GM19452 (cell line): ENCODE data around the gene LAPTM4A.
A peak's percentile ranks its signal among the peaks of the same experiment; 100 is the strongest.
"Not testable (repeated sequence)": the region's sequence is repeated elsewhere in the genome, so short reads cannot be mapped to it uniquely, and the experiment has no call there.

Source experiments
- ATAC-seq: cut with Tn5 transposase; IDR thresholded peaks from one replicate; pipeline ENCODE4 v1.9.1; 2021; ENCODE audit not compliant: unreplicated experiment

Gene LAPTM4A

DNA sequence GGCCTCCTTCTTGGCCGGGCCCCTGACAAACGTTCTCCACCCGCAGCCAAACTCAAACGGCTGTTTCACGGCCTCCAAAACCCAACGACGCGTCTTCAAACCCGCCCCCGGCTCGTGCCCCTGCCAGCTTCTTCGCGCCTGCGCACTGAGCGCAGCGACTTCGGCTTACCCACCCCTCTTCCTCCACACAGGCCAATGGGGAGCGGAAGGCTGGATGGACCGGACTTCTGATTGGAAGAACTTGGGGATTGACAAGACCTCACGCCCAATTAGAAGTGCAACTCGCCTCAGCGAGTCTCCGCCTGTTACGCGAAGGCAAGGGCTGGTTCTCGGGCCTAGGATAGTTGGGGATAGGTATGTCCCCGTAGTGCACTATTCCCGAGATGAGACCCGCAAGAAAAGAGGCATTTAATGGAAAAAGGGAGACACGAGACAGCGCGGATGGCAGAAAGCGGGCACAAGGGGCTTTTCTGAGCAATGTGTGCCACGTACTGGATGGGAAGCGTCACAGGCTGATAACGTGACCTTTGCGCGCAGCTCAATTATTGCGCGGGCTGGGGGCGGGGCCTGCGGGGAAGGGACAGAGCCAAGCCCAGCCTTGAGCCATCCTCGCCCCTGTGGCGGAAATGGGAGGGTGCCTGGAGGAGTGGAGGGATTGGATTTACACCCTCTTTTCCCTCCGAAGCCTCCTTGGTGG lies at the start of gene LAPTM4A:
Gene LAPTM4A, minus strand, starts transcription at position 97 of the 697 bp plus-strand sequence. CDS start 108 bp downstream, outside the sequence.
- peak; percentile 95 for ATAC-seq

- no peak for ATAC-seq
Observed at GRCh38 chr2:20100711-20101110, 49.3 kb upstream of the LAPTM4A start.

- no peak for ATAC-seq
Observed at GRCh38 chr2:20099780-20100179, 48.4 kb upstream of the LAPTM4A start.

DNA sequence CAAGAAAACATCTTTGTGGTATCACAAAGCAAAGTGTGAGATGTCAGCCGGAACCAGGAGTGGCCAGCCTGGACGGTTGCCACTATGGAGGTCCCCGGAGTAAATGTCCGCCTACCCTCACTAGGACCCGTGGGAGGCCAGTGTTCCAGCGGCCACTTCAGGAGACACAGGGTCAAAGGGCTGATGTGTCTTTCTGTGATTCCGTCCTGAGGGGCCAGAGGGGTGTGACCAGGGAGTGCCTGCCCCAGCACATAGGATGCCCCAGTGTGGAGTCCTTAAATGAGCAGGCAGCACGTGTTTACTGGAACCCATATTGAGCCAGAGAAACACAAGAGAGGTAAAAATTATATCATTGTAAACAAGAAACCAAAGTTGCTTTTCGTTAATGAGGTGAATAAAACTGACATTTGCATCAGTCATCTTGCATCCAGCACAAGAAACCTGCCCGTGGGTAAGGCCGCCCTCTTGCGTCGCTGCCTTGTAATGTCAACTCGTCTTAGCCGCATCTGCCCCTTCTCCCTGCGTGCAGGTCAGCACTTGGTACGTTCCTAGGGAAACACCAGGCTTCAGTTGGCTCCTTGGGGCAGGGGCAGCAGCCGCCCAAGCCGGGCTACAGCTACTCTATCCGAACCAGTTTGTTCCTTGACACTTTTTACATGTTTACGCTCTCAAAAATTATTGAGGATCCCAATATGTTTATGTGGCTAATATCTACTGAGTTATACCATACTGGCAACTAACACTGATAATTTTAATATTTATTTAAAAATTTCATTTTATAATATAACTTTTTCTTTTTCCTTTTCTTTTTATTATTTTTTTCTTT lies 46.7 kb upstream of the LAPTM4A start:
- ATAC-seq, result peak; percentile 95

DNA sequence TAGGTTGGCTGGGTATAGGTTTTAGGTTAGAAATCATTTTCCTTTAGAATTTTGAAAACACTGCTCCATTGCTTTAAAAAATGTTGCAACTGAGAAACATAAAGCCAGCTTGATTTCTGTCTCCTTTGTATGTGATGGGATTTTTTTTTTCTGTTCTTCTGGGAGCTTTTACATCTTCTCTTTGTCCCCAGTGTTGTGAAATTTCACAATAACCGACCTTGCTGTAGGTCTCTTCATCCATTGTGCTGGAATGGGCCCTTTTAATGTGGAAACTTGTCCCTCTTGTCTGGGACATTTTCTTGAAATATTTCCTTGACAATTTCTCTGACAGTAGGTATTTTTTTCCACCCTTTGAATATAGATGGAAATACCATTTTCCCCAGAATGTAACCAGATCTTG lies 44.0 kb upstream of the LAPTM4A start:
- no peak for ATAC-seq

DNA sequence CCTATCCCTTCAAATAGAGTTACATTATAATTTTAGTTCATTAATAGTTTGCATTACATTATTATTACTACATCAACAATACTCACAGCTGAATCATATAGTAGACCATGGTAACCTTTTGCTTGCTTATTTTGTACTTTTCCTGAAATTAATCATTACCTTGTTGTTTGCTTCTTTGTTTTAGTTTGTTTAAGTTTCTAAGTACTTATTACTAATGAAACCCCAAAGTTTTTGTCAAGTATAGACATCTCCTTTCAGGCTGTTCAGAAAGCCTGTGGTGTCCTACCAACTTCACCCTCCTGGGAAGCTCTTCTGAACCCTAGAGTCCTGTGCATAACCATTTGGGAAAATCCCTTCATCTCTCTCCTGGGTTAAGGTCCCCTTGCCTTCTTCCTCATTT lies 43.5 kb upstream of the LAPTM4A start:
- ATAC-seq, result no peak

DNA sequence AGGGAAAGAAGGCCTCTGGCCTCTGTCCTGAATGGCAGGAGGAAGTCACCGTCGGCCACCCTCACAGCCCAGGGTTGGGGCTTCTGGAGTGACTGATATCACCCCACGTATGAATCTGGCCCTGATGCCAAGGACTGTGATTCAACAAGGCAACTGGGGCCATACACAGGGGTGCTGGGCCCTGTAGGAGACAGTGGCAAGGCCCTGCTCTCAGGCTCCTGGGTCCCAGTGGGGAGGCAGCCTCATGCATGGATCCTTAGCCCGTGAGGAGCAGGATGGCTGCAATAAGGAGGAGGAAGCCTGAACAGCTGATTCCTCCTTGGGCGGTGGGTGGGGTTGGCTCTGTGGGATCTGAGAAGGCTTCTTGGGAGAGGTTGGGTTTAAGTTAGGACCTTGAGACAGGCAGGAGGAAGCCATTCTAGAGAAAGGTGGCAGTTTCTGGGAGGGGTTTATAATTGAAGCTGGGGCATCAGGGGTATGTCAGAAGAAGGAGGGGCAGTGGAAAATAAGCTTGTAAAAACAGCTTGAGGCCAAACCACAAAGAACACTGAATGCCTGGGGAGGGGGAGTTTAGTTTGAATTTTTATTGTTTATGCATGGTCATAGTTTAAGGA lies 42.8 kb upstream of the LAPTM4A start:
- ATAC-seq, result no peak

- no peak for ATAC-seq
Observed at GRCh38 chr2:20093263-20094141, 42.1 kb upstream of the LAPTM4A start.

DNA sequence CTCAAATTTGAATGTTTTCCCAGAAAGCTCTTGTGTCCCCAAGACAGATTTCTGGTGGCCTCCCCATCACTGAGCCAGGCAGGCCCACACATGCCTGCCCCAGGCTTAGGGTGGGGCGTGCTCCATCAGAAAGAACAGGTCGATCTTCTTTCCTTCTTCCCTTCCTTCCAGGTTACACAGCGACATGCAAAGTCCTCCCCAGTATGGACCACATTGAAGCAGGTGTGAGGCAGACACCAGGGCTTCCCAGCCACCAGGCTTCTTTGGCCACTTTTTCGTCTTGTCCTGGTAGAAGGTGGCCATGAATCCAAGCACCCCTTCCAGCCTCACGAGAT lies 41.4 kb upstream of the LAPTM4A start:
- no peak for ATAC-seq

DNA sequence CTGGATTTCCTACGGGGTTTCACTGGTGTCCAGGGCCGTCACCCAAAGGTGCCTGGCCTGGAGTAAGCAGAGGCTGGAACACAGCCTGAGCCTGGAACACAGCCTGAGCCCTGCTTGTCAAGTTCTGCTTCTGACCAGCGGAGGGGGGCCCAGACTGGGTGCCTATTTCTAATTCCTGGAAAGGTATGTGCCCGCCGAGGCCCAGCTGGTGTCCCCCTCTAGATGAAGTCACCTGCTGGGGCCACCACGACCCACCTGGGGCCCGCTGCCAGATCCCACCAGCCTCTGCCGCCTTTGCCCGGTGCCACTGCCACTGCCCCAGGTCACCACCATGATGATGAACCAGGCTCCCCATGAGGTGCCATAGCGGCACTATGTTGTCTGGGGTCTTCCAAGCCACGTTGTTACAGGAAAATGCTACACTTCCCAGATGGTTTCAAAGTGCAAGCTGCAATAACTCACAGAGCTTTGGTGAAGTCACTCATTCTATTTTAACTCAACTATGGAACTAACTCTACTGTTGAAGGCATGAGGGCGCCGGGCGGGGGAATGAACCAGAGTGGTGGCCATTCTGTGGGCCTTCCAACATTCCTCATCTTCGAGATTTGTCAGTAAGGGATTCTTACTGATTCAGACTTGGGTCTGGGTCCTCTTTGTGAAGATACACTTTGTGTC lies 40.9 kb upstream of the LAPTM4A start:
- no peak for ATAC-seq

DNA sequence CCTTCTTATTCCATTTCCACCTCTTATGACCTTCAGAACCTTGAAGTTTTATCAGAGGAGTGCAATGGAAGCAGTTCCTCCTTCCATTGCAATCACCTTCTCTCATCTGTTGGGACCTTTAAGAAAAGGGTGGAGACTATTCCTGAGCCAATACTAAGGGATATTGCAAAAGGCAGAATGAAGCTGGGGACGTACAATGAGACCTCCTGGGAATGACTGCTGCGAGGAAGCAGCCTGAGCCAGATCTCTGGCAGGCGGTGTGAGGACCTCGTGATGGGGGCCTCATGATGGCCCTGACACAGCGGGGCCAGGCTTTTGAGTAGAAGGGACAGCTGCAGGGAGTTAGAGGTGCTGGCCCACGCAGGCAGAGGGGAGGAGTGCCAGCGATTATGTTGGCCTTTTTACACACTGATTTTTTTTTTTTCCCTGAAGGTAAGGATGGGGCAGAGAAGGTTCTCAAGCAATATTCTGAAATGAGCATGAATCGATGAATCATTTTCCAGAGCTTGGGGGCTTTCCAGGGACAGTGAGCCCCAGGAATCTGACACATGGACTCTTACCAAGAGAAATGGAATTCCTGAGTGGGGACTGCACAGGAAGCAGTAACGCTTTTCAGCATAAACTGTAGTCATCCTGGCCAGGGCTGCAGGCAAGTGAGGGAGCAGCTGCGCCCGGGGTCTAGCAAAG lies 40.0 kb upstream of the LAPTM4A start:
- ATAC-seq, result no peak

DNA sequence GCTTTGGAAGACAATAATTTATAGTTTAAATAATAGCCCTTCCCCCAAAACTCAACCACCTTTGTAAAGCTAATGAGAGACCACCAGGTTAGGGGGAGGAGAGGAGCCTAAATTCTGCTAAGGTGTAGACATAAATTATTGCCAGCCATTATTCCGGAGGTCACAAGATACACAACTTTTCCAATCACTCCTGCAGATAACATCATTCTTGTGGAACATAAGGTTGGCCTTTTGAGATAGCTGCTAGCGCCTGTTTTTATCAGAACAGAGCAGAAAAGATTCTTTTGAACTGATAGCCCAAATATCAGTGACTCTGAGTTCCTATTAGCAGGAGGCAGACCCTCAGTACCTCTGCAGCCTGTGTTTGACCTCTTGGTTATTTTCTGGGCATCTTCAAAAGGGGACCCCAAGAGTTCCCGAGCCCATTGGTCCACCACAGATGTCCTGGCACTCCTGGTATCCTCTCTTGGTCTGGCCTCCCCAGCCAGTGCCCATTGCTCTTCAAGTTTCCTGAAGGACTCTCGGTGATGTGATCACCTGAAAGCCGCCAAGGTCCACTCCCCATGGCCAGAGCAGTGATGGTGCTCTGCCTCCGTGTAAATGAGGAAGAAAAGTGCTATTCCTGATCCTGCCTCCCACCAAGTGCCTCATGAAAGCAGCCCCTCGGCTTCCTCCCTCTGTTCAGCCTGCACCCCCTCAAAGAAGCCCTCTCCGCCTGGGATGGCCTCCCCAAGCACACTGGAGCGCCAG lies 38.5 kb upstream of the LAPTM4A start:
- no peak for ATAC-seq

DNA sequence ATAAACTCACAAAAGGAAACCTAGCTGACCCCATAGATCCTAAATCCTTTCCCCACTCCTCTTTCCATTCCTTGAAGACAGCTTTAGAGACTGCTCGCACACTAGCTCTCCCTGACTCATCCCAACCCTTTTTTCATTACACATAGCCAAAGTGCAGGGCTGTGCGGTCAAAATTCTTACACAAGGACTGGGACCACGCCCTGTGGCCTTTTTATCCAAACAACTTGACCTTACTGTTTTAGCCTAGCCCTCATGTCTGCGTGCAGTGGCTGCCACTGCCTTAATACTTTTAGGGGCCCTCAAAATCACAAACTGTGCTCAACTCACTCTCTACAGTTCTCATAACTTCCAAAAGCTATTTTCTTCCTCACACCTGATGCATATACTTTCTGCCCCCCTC lies 34.5 kb upstream of the LAPTM4A start:
- not testable (repeated sequence) for ATAC-seq

GRCh38 chr2:20082812-20083211 lies 31.4 kb upstream of the LAPTM4A start:
- ATAC-seq, result not testable (repeated sequence)

- ATAC-seq, result no peak
Observed at GRCh38 chr2:20081841-20082240, 30.4 kb upstream of the LAPTM4A start.

DNA sequence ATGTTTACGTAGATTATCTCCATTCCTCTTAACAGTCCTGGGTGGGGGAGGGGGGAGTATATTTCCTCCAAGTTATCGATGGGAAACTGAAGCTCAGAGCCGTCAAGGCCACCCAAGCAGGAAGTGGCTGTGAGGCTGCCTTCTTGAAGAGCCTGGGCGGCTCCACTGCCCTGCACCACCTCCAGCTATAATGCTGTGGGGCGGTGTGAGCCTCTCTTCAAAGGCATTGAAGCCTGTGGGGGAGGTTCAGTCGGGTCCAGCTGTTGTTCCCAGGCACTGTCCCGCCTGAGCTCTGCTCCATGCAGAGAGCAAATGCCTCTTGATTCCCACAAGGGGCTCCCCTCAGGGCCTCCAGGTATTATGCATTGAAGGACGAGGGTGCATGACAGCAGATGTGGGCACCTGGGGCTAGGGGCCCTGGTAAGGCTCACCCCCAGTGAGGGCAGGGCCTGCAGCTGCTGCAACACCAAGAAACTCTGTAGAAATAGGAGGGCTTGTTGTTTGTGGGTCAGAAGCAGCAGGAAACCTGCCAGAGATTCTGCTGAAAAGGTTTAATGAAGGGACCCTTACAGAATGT lies 29.5 kb upstream of the LAPTM4A start:
- ATAC-seq, result no peak

DNA sequence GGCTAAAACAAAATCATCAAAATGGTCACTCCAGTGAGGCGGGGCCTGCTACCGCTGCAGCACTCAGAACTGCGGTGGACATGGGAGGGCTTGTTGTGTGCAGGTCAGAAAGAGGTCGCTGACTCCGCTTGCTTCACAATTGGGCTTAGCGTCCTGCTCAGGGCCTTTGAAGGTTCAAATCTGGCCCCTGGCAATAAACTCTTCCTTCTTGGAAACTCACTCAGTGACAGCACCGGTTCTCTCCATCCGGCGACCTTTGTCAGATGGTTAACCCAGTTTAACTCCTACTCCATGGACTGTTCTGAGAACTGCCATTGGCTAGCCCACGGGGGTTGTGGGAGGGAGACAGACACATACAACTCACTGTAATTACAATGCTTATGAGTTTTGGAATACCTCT lies 29.0 kb upstream of the LAPTM4A start:
- ATAC-seq, result no peak

DNA sequence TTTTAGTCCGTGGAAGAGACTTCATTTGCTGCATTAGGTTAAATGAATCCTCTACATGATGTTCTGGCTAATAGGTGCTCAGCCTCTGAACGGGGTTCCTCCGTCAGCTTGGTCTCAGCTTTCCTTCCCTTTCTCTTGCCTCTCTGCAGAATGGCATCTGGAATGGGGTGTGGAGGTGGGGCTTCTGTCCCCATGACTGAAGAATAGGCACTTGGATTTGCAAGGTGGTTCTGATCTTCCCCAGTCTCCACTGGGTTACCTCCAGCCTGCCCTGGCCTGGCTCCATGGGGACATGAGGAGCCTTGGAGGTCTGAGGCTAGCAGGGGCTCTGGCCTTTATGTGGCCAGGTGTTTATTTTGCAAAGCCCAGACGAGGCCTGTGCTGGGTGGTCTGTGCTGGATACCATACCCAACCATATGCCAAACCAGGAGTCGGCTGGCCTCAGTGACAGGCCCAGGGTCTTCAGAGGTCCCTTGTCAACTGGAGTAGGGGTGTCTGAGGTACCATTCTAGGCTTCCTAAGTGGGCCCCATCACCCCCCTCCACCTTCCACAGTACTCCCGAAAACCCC lies 28.2 kb upstream of the LAPTM4A start:
- ATAC-seq, result no peak
